ENCODE results near the gene POLR3B. TPM values are rescaled to one million over a fixed set of nuclear protein-coding genes. Genes with fewer than 3 reads are reported as not detected.
"Not testable (repeated sequence)": the region's sequence is repeated elsewhere in the genome, so short reads cannot be mapped to it uniquely, and the experiment has no call there.

The POLR3B gene
- polyA plus RNA-seq, 4 donors, result 1.8 to 8.0 (median 4.0) TPM

DNA sequence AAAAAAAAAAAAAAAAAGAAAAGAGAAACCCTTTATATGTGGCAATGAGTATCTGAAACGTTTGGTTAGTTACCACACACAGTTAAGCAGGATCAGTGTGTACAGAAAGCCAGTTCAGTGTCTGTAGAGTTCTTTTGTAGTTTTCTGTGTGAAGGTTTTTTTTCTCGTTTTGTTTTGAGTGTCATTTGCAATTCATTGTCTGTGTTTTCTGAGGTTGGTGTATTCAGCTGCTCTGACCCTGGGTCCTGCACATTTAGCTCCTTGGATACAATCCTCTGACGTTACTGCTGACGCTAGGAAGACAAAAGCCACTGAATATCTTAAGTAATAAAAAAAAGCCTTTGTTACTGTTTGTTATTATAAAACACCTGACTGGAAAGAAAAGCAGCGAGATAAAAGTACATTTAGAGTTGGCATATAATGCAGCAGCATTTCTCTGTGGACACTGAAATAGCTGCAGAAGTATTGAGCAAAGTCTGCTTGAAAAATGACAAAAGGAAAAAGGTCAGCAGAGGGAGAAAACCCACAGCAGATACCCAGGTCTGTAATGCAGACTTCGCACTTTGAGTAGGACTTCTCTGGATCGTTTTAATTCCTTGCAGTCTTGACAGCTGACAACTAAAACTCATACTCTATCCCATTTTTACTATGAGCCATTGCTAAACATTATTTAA is 89.0 kb downstream of the POLR3B start:
- no peak overlapping the region for H3K4me3 ChIP-seq (ENCODE audit: low read depth in 1 of 3, low read length in 3 of 3)
- H3K4me1 ChIP-seq (ENCODE audit: control insufficient read depth in 3 of 3, insufficient read depth in 2 of 3, low read depth in 1 of 3, low read length in 2 of 3), result no peaks in the 10 kb centered on the region
- no peaks in the 10 kb centered on the region for H3K27me3 ChIP-seq (ENCODE audit: control insufficient read depth in 3 of 3, insufficient read depth in 3 of 3, low read length in 3 of 3)
- no peak for FAIRE-seq
- WGBS, 3 donors, result 75 to 81% (median 79%) methylated on average over 7 of the region's 7 CpGs
- peak in 1 of 2 donors; percentile 13 for DNase-seq
- H3K27ac ChIP-seq (ENCODE audit: low read depth in 1 of 3, low read length in 2 of 3), result no peak overlapping the region
- H3K9me3 ChIP-seq (ENCODE audit: control insufficient read depth in 2 of 2, insufficient read depth in 1 of 2, low read depth in 1 of 2, low read length in 1 of 2), result no peaks in the 10 kb centered on the region
- H3K36me3 ChIP-seq (ENCODE audit: control insufficient read depth in 3 of 3, insufficient read depth in 2 of 3, low read depth in 1 of 3, low read length in 3 of 3), result peaks cover 0 to 2% (median 0%) of the 10 kb centered on the region in 3 donors

DNA sequence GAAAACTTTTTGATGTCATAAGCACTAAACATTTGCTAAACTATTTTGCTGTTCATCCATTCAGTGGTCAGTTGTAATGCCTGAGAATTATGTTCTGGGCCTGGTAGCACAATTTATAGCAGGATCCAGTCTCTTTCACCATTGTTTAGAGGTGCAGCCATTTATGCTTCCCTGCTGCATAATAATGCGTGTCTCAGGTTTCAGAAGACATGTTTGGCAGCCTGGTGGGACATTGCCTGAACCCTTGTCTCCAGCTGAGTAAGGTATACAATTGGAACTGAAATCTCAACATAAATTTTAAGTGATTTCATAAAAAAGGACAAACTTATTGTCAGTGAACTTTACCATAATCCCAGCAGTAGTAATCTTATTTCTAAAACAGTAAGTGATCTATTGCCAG is 94.8 kb downstream of the POLR3B start:
- no peak overlapping the region for H3K27ac ChIP-seq (ENCODE audit: low read depth in 1 of 3, low read length in 2 of 3)
- DNase-seq, result no peak
- peaks cover 0 to 5% (median 0%) of the 10 kb centered on the region in 3 donors for H3K36me3 ChIP-seq (ENCODE audit: control insufficient read depth in 3 of 3, insufficient read depth in 2 of 3, low read depth in 1 of 3, low read length in 3 of 3)
- H3K4me1 ChIP-seq (ENCODE audit: control insufficient read depth in 3 of 3, insufficient read depth in 2 of 3, low read depth in 1 of 3, low read length in 2 of 3), result no peaks in the 10 kb centered on the region
- WGBS, 3 donors, result 97% methylated on average over 1 of the region's 1 CpG
- no peaks in the 10 kb centered on the region for H3K9me3 ChIP-seq (ENCODE audit: control insufficient read depth in 2 of 2, insufficient read depth in 1 of 2, low read depth in 1 of 2, low read length in 1 of 2)
- H3K27me3 ChIP-seq (ENCODE audit: control insufficient read depth in 3 of 3, insufficient read depth in 3 of 3, low read length in 3 of 3), result no peaks in the 10 kb centered on the region
- no peak for FAIRE-seq
- H3K4me3 ChIP-seq (ENCODE audit: low read depth in 1 of 3, low read length in 3 of 3), result no peak overlapping the region

DNA sequence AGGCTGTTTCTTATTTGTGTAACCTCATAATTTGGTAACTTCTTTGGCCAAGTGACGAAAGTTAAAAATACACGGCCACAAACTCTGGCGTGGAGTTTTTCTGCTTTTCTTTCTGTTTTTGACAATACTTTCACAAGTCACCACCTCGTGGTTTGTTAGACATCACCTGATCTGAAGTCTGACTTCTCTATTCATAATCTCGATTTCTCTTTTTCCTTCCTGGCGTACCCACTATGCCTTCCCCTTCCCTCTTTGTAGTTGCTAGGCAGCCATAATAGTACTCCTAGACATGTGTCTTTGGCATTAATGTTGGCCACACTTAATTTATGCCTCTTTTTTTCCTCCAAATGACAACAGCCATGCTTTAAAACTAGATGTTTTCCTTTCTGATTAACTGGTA is 97.6 kb downstream of the POLR3B start:
- WGBS, 3 donors, result 74 to 84% (median 81%) methylated on average over 6 of the region's 6 CpGs
- H3K4me1 ChIP-seq (ENCODE audit: control insufficient read depth in 3 of 3, insufficient read depth in 2 of 3, low read depth in 1 of 3, low read length in 2 of 3), result no peaks in the 10 kb centered on the region
- FAIRE-seq, result no peak

DNA sequence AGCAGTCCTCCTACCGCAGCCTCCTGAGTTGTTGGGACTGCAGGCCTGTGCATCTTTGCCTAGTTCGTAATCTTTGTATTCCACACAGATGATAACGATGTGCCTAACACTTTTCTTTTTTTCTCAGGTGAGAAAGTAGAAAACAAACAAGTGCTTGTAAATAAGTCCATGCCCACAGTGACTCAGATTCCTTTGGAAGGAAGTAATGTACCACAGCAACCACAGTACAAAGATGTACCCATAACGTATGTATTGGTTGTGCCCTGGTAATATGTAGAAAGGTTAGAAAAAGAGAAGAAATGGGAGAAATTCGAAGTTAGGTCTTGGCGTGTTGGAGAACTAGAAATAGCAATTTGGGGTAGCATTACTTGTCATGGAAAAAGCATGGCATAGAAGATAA is 101.6 kb downstream of the POLR3B start:
- FAIRE-seq (no peak), DNase-seq (no peak)
- no peak overlapping the region for H3K27ac ChIP-seq (ENCODE audit: low read depth in 1 of 3, low read length in 2 of 3)
- no peaks in the 10 kb centered on the region for H3K27me3 ChIP-seq (ENCODE audit: control insufficient read depth in 3 of 3, insufficient read depth in 3 of 3, low read length in 3 of 3)
- H3K36me3 ChIP-seq (ENCODE audit: control insufficient read depth in 3 of 3, insufficient read depth in 2 of 3, low read depth in 1 of 3, low read length in 3 of 3), result peaks cover 2 to 24% (median 10%) of the 10 kb centered on the region in 3 donors
- H3K9me3 ChIP-seq (ENCODE audit: control insufficient read depth in 2 of 2, insufficient read depth in 1 of 2, low read depth in 1 of 2, low read length in 1 of 2), result no peaks in the 10 kb centered on the region
- H3K4me3 ChIP-seq (ENCODE audit: low read depth in 1 of 3, low read length in 3 of 3), result no peak overlapping the region
- H3K4me1 ChIP-seq (ENCODE audit: control insufficient read depth in 3 of 3, insufficient read depth in 2 of 3, low read depth in 1 of 3, low read length in 2 of 3), result no peaks in the 10 kb centered on the region
- 92 to 94% (median 93%) methylated on average over 6 of the region's 6 CpGs for WGBS, 3 donors

More for the DNA sequence above, 97.6 kb downstream of the POLR3B start:
- DNase-seq, result no peak
- H3K36me3 ChIP-seq (ENCODE audit: control insufficient read depth in 3 of 3, insufficient read depth in 2 of 3, low read depth in 1 of 3, low read length in 3 of 3), result peaks cover 2 to 8% (median 6%) of the 10 kb centered on the region in 3 donors
- no peak overlapping the region for H3K27ac ChIP-seq (ENCODE audit: low read depth in 1 of 3, low read length in 2 of 3)
- no peaks in the 10 kb centered on the region for H3K9me3 ChIP-seq (ENCODE audit: control insufficient read depth in 2 of 2, insufficient read depth in 1 of 2, low read depth in 1 of 2, low read length in 1 of 2)
- no peaks in the 10 kb centered on the region for H3K27me3 ChIP-seq (ENCODE audit: control insufficient read depth in 3 of 3, insufficient read depth in 3 of 3, low read length in 3 of 3)
- H3K4me3 ChIP-seq (ENCODE audit: low read depth in 1 of 3, low read length in 3 of 3), result no peak overlapping the region

GRCh38 chr12:106459534-106459933 is 102.0 kb downstream of the POLR3B start:
- FAIRE-seq, result no peak
- Histone ChIP-seq H3K27me3 (ENCODE audit: control insufficient read depth in 3 of 3, insufficient read depth in 3 of 3, low read length in 3 of 3) (no peaks in the 10 kb centered on the region), H3K27ac (ENCODE audit: low read depth in 1 of 3, low read length in 2 of 3) (no peak overlapping the region), H3K9me3 (ENCODE audit: control insufficient read depth in 2 of 2, insufficient read depth in 1 of 2, low read depth in 1 of 2, low read length in 1 of 2) (no peaks in the 10 kb centered on the region), H3K36me3 (ENCODE audit: control insufficient read depth in 3 of 3, insufficient read depth in 2 of 3, low read depth in 1 of 3, low read length in 3 of 3) (peaks cover 2 to 24% (median 10%) of the 10 kb centered on the region in 3 donors), H3K4me3 (ENCODE audit: low read depth in 1 of 3, low read length in 3 of 3) (no peak overlapping the region), H3K4me1 (ENCODE audit: control insufficient read depth in 3 of 3, insufficient read depth in 2 of 3, low read depth in 1 of 3, low read length in 2 of 3) (no peaks in the 10 kb centered on the region)
- no peak for DNase-seq
- 81 to 97% (median 88%) methylated on average over 1 of the region's 1 CpG for WGBS, 3 donors

GRCh38 chr12:106461730-106462129 is 104.2 kb downstream of the POLR3B start:
- peaks cover 2 to 24% (median 7%) of the 10 kb centered on the region in 3 donors for H3K36me3 ChIP-seq (ENCODE audit: control insufficient read depth in 3 of 3, insufficient read depth in 2 of 3, low read depth in 1 of 3, low read length in 3 of 3)
- no peak for DNase-seq
- FAIRE-seq, result no peak
- H3K27me3 ChIP-seq (ENCODE audit: control insufficient read depth in 3 of 3, insufficient read depth in 3 of 3, low read length in 3 of 3), result no peaks in the 10 kb centered on the region
- 91 to 94% (median 94%) methylated on average over 2 of the region's 2 CpGs for WGBS, 3 donors
- H3K9me3 ChIP-seq (ENCODE audit: control insufficient read depth in 2 of 2, insufficient read depth in 1 of 2, low read depth in 1 of 2, low read length in 1 of 2), result no peaks in the 10 kb centered on the region
- no peaks in the 10 kb centered on the region for H3K4me1 ChIP-seq (ENCODE audit: control insufficient read depth in 3 of 3, insufficient read depth in 2 of 3, low read depth in 1 of 3, low read length in 2 of 3)
- no peak overlapping the region for H3K27ac ChIP-seq (ENCODE audit: low read depth in 1 of 3, low read length in 2 of 3)
- no peak overlapping the region for H3K4me3 ChIP-seq (ENCODE audit: low read depth in 1 of 3, low read length in 3 of 3)

GRCh38 chr12:106465605-106466004 is 108.1 kb downstream of the POLR3B start:
- WGBS, 3 donors, result 79 to 96% (median 95%) methylated on average over 4 of the region's 4 CpGs
- not testable (repeated sequence) for H3K9me3 ChIP-seq (ENCODE audit: control insufficient read depth in 2 of 2, insufficient read depth in 1 of 2, low read depth in 1 of 2, low read length in 1 of 2)

DNA sequence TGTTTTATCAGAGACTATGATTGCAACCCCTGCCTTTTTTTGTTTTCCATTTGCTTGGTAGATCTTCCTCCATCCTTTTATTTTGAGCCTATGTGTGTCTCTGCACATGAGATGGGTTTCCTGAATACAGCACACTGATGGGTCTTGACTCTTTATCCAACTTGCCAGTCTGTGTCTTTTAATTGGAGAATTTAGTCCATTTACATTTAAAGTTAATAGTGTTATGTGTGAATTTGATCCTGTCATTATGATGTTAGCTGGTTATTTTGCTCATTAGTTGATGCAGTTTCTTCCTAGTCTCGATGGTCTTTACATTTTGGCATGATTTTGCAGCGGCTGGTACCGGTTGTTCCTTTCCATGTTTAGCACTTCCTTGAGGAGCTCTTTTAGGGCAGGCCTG is 118.1 kb downstream of the POLR3B start:
- H3K27ac ChIP-seq (ENCODE audit: low read depth in 1 of 3, low read length in 2 of 3); H3K4me1 ChIP-seq (ENCODE audit: control insufficient read depth in 3 of 3, insufficient read depth in 2 of 3, low read depth in 1 of 3, low read length in 2 of 3); H3K36me3 ChIP-seq (ENCODE audit: control insufficient read depth in 3 of 3, insufficient read depth in 2 of 3, low read depth in 1 of 3, low read length in 3 of 3); DNase-seq; H3K27me3 ChIP-seq (ENCODE audit: control insufficient read depth in 3 of 3, insufficient read depth in 3 of 3, low read length in 3 of 3); H3K9me3 ChIP-seq (ENCODE audit: control insufficient read depth in 2 of 2, insufficient read depth in 1 of 2, low read depth in 1 of 2, low read length in 1 of 2); H3K4me3 ChIP-seq (ENCODE audit: low read depth in 1 of 3, low read length in 3 of 3); FAIRE-seq: not testable (repeated sequence)
- 100% methylated on average over 3 of the region's 3 CpGs; no CpG with 5 or more reads in 2 of the 3 donors for WGBS, 3 donors

More at GRCh38 chr12:106465605-106466004, 108.1 kb downstream of the POLR3B start:
- peaks cover 0 to 13% (median 2%) of the 10 kb centered on the region in 3 donors for H3K36me3 ChIP-seq (ENCODE audit: control insufficient read depth in 3 of 3, insufficient read depth in 2 of 3, low read depth in 1 of 3, low read length in 3 of 3)
- H3K4me1 ChIP-seq (ENCODE audit: control insufficient read depth in 3 of 3, insufficient read depth in 2 of 3, low read depth in 1 of 3, low read length in 2 of 3); H3K4me3 ChIP-seq (ENCODE audit: low read depth in 1 of 3, low read length in 3 of 3); H3K27me3 ChIP-seq (ENCODE audit: control insufficient read depth in 3 of 3, insufficient read depth in 3 of 3, low read length in 3 of 3); H3K27ac ChIP-seq (ENCODE audit: low read depth in 1 of 3, low read length in 2 of 3); DNase-seq; FAIRE-seq: not testable (repeated sequence)

DNA sequence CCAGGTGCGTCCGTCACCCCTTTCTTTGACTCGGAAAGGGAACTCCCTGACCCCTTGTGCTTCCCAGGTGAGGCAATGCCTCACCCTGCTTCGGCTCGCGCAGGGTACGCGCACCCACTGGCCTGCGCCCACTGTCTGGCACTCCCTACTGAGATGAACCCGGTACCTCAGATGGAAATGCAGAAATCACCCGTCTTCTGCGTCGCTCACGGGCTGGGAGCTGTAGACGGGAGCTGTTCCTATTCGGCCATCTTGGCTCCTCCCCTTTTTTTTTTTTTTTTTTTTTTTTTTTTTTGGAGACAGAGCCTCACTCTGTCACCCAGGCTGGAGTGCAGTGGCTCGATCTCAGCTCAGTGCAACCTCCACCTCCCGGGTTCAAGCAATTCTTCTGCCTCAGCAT is 120.1 kb downstream of the POLR3B start:
- 90 to 98% (median 91%) methylated on average over 18 of the region's 18 CpGs for WGBS, 3 donors
- not testable (repeated sequence) for H3K4me1 ChIP-seq (ENCODE audit: control insufficient read depth in 3 of 3, insufficient read depth in 2 of 3, low read depth in 1 of 3, low read length in 2 of 3); H3K27ac ChIP-seq (ENCODE audit: low read depth in 1 of 3, low read length in 2 of 3); H3K27me3 ChIP-seq (ENCODE audit: control insufficient read depth in 3 of 3, insufficient read depth in 3 of 3, low read length in 3 of 3); FAIRE-seq; H3K4me3 ChIP-seq (ENCODE audit: low read depth in 1 of 3, low read length in 3 of 3); H3K36me3 ChIP-seq (ENCODE audit: control insufficient read depth in 3 of 3, insufficient read depth in 2 of 3, low read depth in 1 of 3, low read length in 3 of 3); H3K9me3 ChIP-seq (ENCODE audit: control insufficient read depth in 2 of 2, insufficient read depth in 1 of 2, low read depth in 1 of 2, low read length in 1 of 2); DNase-seq
